A673 (cell line): Measurements from ENCODE around the gene FBXO15. TPM values are rescaled to one million over a fixed set of nuclear protein-coding genes. Genes with fewer than 3 reads are reported as not detected.

Experiments used
- BruUV-seq: library from RNA; stranded (reverse); fragments of 400-500 nt; replicated peaks from 2 replicates; lab custom pipeline; 2021; lab: Mats Ljungman, UMichigan
- CTCF ChIA-PET: fragments of 300-600 bp; sonication (Branson Sonifier 250); formaldehyde crosslinking; loops from one replicate; lab custom pipeline; 2022; ENCODE audit warnings: antibody characterized with exemption; lab: Charles Lee
- POLR2A ChIA-PET: fragments of 300-600 bp; sonication (Branson Sonifier 250); formaldehyde crosslinking; loops from one replicate; lab custom pipeline; 2022; ENCODE audit warnings: antibody characterized with exemption; ENCODE audit not compliant: low non-redundant PET; lab: Charles Lee
- DNase-seq: peaks from one replicate; pipeline ENCODE4 v3.0.0-alpha.2; 2015; ENCODE audit warnings: low spot score
- H3K27ac ChIP-seq: fragments of 200-600 bp; sonication (generic); 2 replicates; pipeline ENCODE4 v1.5.1; 2016; ENCODE audit warnings: mixed run types, low read depth, mild to moderate bottlenecking, mixed read lengths, antibody characterized with exemption, low read length; ENCODE audit not compliant: poor library complexity, severe bottlenecking
- H3K27me3 ChIP-seq: fragments of 200-600 bp; sonication (generic); replicated peaks from 2 replicates; pipeline ENCODE4 v1.6.1; 2017; ENCODE audit warnings: mixed run types, low read depth, mild to moderate bottlenecking, mixed read lengths, antibody characterized with exemption, low read length; ENCODE audit not compliant: insufficient read depth, poor library complexity
- H3K36me3 ChIP-seq: fragments of 200-600 bp; sonication (generic); 2 replicates; pipeline ENCODE4 v1.6.1; 2016; ENCODE audit warnings: mixed run types, mild to moderate bottlenecking, mixed read lengths, antibody characterized with exemption, low read length; ENCODE audit not compliant: insufficient read depth, poor library complexity, severe bottlenecking
- H3K4me1 ChIP-seq: fragments of 200-600 bp; sonication (generic); 2 replicates; pipeline ENCODE4 v1.6.1; 2017; ENCODE audit warnings: mixed run types, mild to moderate bottlenecking, mixed read lengths, antibody characterized with exemption, low read length; ENCODE audit not compliant: insufficient read depth, poor library complexity, severe bottlenecking
- H3K4me3 ChIP-seq: fragments of 200-600 bp; sonication (generic); 2 replicates; pipeline ENCODE4 v1.5.1; 2016; ENCODE audit warnings: low read depth, mixed run types, mild to moderate bottlenecking, mixed read lengths, low read length; ENCODE audit not compliant: poor library complexity, severe bottlenecking
- H3K9me3 ChIP-seq: fragments of 200-600 bp; sonication (generic); 2 replicates; pipeline ENCODE4 v1.6.1; 2016; ENCODE audit warnings: mixed run types, low read depth, mild to moderate bottlenecking, mixed read lengths, antibody characterized with exemption, low read length; ENCODE audit not compliant: poor library complexity, severe bottlenecking
- EZH2 ChIP-seq: fragments of 200-600 bp; sonication (generic); IDR thresholded peaks from 2 replicates; pipeline ENCODE4 v1.6.1; 2017; ENCODE audit warnings: borderline replicate concordance, low read depth, mild to moderate bottlenecking, mixed read lengths, antibody characterized with exemption, low read length; ENCODE audit not compliant: poor library complexity, severe bottlenecking
- intact Hi-C: fragments of 100-400 bp; cut with micrococcal nuclease; formaldehyde crosslinking; loops from one replicate; pipeline ENCODE4 v1.10.0; 2022; ENCODE audit not compliant: unreplicated experiment
- total RNA-seq: library from RNA; stranded (reverse); gene quantifications from 2 replicates; pipeline ENCODE4 v1.2.3, GENCODE V29; 2021
- TF ChIP-seq, protein P1 (sequence below): fragments of 300-800, 200-600 bp; sonication (generic); conservative IDR thresholded peaks from 2 replicates; pipeline ENCODE4 v1.5.1; 2017; ENCODE audit warnings: low read depth, mild to moderate bottlenecking, antibody characterized with exemption, low read length, moderate library complexity, mixed read lengths

The FBXO15 gene
- total RNA-seq, 1 experiment from 2014 or later = 2.4 TPM

DNA sequence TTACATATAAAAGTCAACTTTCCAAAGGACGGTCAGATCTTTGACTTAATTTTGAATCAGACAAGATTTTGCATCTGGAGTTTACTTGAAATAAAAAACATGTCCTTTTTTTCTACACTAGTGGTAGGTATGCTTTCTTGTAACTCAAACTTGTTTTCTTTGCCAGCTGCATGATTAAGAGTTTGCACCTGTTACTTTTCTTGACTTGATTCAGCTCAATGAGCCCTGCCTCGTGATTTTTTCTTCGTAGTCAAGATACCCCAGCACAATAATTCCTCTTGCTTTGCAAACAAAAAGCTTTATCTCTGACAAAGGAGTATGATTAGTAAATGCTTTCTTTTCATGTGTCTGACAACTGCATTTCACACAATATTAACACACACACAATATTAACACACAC is 82.3 kb downstream of the FBXO15 start:
- intact Hi-C loops = no loop called here
- H3K27ac ChIP-seq = no peak overlapping the region
- H3K4me1 ChIP-seq = no peaks in the 10 kb centered on the region
- no peaks in the 10 kb centered on the region for H3K36me3 ChIP-seq
- H3K9me3 ChIP-seq = no peaks in the 10 kb centered on the region
- TF ChIP-seq EZH2 = no peak
- TF ChIP-seq, protein P1, sequence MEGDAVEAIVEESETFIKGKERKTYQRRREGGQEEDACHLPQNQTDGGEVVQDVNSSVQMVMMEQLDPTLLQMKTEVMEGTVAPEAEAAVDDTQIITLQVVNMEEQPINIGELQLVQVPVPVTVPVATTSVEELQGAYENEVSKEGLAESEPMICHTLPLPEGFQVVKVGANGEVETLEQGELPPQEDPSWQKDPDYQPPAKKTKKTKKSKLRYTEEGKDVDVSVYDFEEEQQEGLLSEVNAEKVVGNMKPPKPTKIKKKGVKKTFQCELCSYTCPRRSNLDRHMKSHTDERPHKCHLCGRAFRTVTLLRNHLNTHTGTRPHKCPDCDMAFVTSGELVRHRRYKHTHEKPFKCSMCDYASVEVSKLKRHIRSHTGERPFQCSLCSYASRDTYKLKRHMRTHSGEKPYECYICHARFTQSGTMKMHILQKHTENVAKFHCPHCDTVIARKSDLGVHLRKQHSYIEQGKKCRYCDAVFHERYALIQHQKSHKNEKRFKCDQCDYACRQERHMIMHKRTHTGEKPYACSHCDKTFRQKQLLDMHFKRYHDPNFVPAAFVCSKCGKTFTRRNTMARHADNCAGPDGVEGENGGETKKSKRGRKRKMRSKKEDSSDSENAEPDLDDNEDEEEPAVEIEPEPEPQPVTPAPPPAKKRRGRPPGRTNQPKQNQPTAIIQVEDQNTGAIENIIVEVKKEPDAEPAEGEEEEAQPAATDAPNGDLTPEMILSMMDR = no peak
- ChIA-PET CTCF (no interaction called here), POLR2A (no interaction called here)
- no peak overlapping the region for H3K4me3 ChIP-seq
- H3K27me3 ChIP-seq = no peaks in the 10 kb centered on the region
- no TSS peak for BruUV-seq
- no peak for DNase-seq

DNA sequence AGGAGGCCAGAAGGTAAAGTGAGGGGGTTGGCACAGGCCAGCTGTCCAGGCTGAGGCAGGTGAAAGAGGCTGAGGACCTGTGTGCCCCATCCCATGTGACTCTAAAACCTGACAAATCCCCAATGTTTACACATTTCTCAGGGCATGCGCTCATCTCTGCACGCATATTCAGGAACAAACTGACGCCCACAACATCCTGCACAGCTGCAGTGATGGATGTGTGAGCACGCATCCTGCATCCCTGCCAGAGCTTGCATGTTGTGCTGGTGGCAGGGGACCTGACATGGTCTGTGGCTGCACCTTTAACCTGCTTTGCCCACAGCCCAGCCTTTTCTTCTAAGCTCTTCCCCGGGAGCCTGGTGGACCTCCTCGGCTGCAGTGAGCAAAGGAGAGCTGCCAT is 83.1 kb downstream of the FBXO15 start:
- no peaks in the 10 kb centered on the region for H3K27me3 ChIP-seq
- ChIA-PET POLR2A (no interaction called here), CTCF (no interaction called here)
- H3K9me3 ChIP-seq = no peaks in the 10 kb centered on the region
- no TSS peak for BruUV-seq
- no peaks in the 10 kb centered on the region for H3K36me3 ChIP-seq
- peak; percentile 5 for DNase-seq
- intact Hi-C loops = no loop called here
- H3K27ac ChIP-seq = no peak overlapping the region
- no peaks in the 10 kb centered on the region for H3K4me1 ChIP-seq
- no peak overlapping the region for H3K4me3 ChIP-seq
- no peak for TF ChIP-seq EZH2
- TF ChIP-seq, protein P1 = no peak

DNA sequence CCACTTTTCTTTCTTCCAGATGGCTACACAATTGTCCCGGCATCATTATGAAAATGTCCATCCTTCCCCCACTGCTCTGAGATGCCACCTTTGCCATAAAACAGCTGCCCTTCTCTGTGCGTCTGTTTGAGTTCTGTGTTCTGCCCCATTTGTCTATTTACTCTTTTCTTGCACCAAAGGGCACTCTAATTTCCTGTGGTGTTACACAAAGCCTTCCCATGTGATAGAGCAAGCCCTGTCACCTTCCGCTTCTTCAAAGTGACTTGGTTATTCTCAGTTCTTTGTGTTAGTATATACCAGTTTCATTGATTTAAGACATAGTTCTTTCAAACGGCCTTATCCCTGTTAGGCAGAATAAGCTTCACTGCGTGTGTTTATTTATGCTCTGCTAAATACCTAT is 84.1 kb downstream of the FBXO15 start:
- no TSS peak for BruUV-seq
- Histone ChIP-seq H3K27me3 (no peaks in the 10 kb centered on the region), H3K4me1 (no peaks in the 10 kb centered on the region), H3K4me3 (no peak overlapping the region), H3K9me3 (no peaks in the 10 kb centered on the region), H3K36me3 (no peaks in the 10 kb centered on the region), H3K27ac (no peak overlapping the region)
- intact Hi-C loops = no loop called here
- ChIA-PET CTCF (no interaction called here), POLR2A (no interaction called here)
- DNase-seq = no peak
- TF ChIP-seq, protein P1 = no peak
- TF ChIP-seq EZH2 = no peak
